ENCODE data around the gene GSTA1. TPM values are rescaled to one million over a fixed set of nuclear protein-coding genes. Genes with fewer than 3 reads are reported as not detected.

GSTA1 gene
- total RNA-seq, 6 donors from 2014 or later = 1.2 to 60.9 (median 8.3) TPM

GRCh38 chr6:52745764-52746201 lies 57.8 kb downstream of the GSTA1 start:
- Histone ChIP-seq H3K4me1 (no peaks in the 10 kb centered on the region), H3K27ac (no peak overlapping the region), H3K9me3 (no peaks in the 10 kb centered on the region), H3K27me3 (no peaks in the 10 kb centered on the region), H3K4me3 (no peak overlapping the region), H3K36me3 (no peaks in the 10 kb centered on the region)
- no peak for DNase-seq
- WGBS, 2 donors = 55 to 60% methylated on average over 1 of the region's 1 CpG
- TF ChIP-seq CTCF (IDR thresholded peaks at IDR 0.05) = no peak
- no peak for TF ChIP-seq POLR2A (IDR thresholded peaks at IDR 0.05)
- TF ChIP-seq EP300 (IDR thresholded peaks at IDR 0.05) = no peak
- TF ChIP-seq POLR2AphosphoS5 (IDR thresholded peaks at IDR 0.05) = no peak
- ATAC-seq (ENCODE audit: low FRiP score in 2 of 2) = no peak

- DNase-seq = no peak
- H3K4me1 ChIP-seq = no peaks in the 10 kb centered on the region
- TF ChIP-seq POLR2AphosphoS5 (IDR thresholded peaks at IDR 0.05) (no peak), EP300 (IDR thresholded peaks at IDR 0.05) (no peak), POLR2A (IDR thresholded peaks at IDR 0.05) (no peak), CTCF (IDR thresholded peaks at IDR 0.05) (no peak)
- no peaks in the 10 kb centered on the region for H3K9me3 ChIP-seq
- no peaks in the 10 kb centered on the region for H3K27me3 ChIP-seq
- H3K27ac ChIP-seq = no peak overlapping the region
- 75 to 100% methylated on average over 1 of the region's 1 CpG for WGBS, 2 donors
- H3K4me3 ChIP-seq = no peak overlapping the region
- no peaks in the 10 kb centered on the region for H3K36me3 ChIP-seq
- ATAC-seq (ENCODE audit: low FRiP score in 2 of 2) = no peak
These were observed 61.7 kb downstream of the GSTA1 start for GRCh38 chr6:52741872-52742271.

Other genes with a start within 250 kb of the GSTA1 start
- 10 to 100 TPM in 5 of 6 donors, 1 to 10 TPM in 1; 9.4 to 26.8 (median 14.3) TPM for gene TRAM2, start 226.8 kb downstream of the GSTA1 start, total RNA-seq
- 10 to 100 TPM in 4 of 6 donors, 1 to 10 TPM in 1, not detected in 1; 8.7 to 25.3 (median 14.3) TPM for gene TMEM14A, start 132.7 kb downstream of the GSTA1 start, total RNA-seq
- gene GSTA2, start 40.3 kb downstream of the GSTA1 start, total RNA-seq = 10 to 100 TPM in 1 of 6 donors, 1 to 10 TPM in 2, under 1 TPM in 1, not detected in 2; 0.40 to 35.8 (median 1.6) TPM
- not detected for gene GSTA5, start 37.0 kb upstream of the GSTA1 start, total RNA-seq
- 1 to 10 TPM in 1 of 6 donors, under 1 TPM in 4, not detected in 1; 0.46 to 2.0 (median 0.57) TPM for gene GSTA3, start 105.9 kb upstream of the GSTA1 start, total RNA-seq
- gene GSTA4, start 191.5 kb upstream of the GSTA1 start, total RNA-seq = 100 to 1,000 TPM in 2 of 6 donors, 10 to 100 TPM in 4; 29.0 to 151 (median 80.8) TPM